ENCODE measurements around the gene PPP1R7.
"Not testable (repeated sequence)": the region's sequence is repeated elsewhere in the genome, so short reads cannot be mapped to it uniquely, and the experiment has no call there.

Gene PPP1R7

DNA sequence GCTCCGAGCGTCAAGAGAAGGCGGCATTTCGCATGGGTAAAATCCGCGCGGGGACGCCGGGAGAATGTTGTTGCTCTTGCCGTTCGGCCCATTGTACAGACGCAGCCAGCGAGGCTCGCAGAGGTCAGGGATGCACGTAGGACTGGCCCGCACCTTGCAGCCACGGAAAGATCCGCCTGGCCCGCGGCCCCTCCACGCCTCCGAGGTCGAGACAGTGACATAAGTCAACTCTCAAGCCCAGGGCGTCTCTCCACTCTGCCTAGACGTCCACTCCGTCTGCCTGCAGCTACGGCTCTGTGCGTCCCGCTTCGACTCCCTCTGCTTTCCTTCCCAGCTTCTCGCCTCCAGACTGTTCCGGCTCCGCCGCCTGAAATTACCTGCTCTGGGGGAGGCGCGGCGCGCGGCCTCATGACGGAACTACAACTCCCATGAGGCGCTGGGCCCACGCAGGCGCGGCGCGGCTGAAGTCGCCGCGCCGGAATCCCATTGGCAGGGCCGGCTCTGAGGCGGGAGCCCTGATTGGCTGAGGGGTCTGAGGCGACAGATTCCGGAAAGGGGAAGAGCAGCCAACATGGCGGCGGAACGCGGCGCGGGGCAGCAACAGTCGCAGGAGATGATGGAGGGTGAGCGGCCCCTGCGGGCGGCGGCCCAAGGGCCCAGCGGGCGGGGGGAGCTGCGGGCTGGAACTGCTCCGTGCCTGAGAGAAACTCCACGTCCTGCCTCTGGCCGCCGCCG is at the start of gene PPP1R7:
PPP1R7 (plus strand) TSS at position 543 of the 735 bp plus-strand sequence; CDS start at position 572, 29 bp downstream.
- TF ChIP-seq POLR2A (IDR thresholded peaks at IDR 0.05; ENCODE audit: low read length) (peak; percentile 69), GATA1 (IDR thresholded peaks at IDR 0.05; ENCODE audit: low read depth, low read length) (no peak)
- DNase-seq, result peak; percentile 95 to 97

DNA sequence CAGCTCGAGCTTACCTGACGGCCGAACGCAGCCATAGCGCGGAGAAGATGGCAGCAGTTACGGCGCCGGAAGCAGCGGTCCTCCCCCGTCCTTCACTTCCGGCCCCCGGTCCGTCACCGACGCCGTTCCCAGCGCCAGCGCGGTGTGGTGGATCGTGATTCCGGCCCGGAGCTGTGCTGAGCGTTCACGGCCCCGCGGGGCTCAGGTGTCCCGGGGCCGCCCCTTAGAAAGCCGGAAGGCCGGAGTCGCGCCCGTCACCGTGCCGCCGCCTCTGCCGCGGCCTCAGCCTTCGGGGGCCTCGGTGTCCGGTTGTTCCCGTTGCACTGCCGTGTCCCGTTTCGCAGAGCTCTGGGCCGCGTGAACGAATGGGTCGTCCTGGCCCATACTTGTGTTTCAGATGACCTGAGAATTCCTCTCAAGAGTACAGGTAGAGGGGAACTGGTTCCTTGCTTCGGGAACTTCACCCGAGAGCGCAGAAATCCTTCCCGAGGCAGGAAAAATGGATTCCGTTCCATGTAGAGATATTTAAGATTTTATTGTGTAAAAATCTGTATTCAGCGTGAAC is 47.9 kb upstream of the PPP1R7 start, which contains the start of gene MTERF4:
MTERF4 (minus strand) TSS at position 49 of the 565 bp plus-strand sequence; CDS start at position 35, 14 bp downstream.
- peak; percentile 91 to 94 for DNase-seq
- peak; percentile 76 for TF ChIP-seq POLR2A (IDR thresholded peaks at IDR 0.05; ENCODE audit: low read length)
- no peak for TF ChIP-seq GATA1 (IDR thresholded peaks at IDR 0.05; ENCODE audit: low read depth, low read length)

GRCh38 chr2:241103176-241103595 is 47.1 kb upstream of the PPP1R7 start:
- TF ChIP-seq POLR2A (IDR thresholded peaks at IDR 0.05; ENCODE audit: low read length) (no peak), GATA1 (IDR thresholded peaks at IDR 0.05; ENCODE audit: low read depth, low read length) (no peak)
- DNase-seq, result no peak

DNA sequence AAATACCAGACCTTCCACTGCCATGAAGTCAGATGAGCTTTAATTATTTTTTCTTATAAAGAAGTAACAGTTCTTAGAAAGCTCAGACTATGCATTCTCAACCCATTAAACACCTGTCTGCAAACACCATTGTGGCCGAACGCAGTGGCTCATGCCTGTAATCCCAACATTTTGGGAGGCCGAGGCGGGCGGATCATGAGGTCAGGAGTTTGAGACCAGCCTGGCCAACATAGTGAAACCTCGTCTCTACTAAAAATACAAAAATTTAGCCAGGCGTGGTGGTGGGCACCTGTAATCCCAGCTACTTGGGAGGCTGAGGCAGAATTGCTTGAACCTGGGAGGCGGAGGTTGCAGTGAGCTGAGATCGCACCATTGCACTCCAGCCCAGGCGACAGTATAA is 45.7 kb upstream of the PPP1R7 start:
- not testable (repeated sequence) for DNase-seq

GRCh38 chr2:241105641-241106040 is 44.6 kb upstream of the PPP1R7 start:
- DNase-seq, result no peak
- no peak for TF ChIP-seq GATA1 (IDR thresholded peaks at IDR 0.05; ENCODE audit: low read depth, low read length)
- no peak for TF ChIP-seq POLR2A (IDR thresholded peaks at IDR 0.05; ENCODE audit: low read length)

DNA sequence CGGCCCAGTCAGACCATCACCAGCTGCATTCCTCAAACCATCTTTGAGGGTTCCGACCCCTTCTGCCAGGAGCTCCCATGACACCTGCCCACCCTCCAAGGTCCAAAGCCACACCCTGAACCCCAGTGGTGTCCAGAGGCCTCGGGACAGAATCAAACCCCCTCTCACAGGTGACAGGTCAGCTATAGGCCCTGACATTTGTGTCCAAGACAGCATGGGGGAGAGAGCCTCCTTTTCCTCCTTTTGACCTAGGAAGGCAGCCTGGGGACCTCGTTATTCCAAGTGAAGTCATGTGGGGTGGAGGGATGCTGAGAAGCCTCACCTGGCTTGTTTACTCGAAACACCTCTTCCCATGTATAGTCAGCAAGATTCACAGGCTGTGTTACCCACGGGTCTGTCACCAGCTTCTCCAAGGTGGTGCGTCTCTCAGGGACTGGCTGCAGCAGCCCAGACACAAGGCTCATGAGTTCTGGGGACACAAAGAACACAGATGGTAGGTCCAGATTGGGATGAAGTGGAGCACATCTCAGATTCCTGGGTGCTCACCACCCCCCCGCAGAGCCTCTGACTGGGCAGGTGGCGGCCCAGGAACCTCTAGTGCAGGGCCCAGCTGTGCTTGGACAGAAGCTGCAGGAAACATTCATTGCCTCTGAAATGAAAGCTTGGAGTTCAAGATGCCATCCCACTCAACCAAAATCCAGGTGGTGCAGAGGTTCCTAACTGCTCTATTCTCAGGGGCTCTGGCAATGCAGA is 43.1 kb upstream of the PPP1R7 start:
- no peak for DNase-seq
- no peak for TF ChIP-seq GATA1 (IDR thresholded peaks at IDR 0.05; ENCODE audit: low read depth, low read length)
- no peak for TF ChIP-seq POLR2A (IDR thresholded peaks at IDR 0.05; ENCODE audit: low read length)

GRCh38 chr2:241108271-241109209 is 41.7 kb upstream of the PPP1R7 start:
- no peak for DNase-seq
- TF ChIP-seq POLR2A (IDR thresholded peaks at IDR 0.05; ENCODE audit: low read length) (no peak), GATA1 (IDR thresholded peaks at IDR 0.05; ENCODE audit: low read depth, low read length) (no peak)

DNA sequence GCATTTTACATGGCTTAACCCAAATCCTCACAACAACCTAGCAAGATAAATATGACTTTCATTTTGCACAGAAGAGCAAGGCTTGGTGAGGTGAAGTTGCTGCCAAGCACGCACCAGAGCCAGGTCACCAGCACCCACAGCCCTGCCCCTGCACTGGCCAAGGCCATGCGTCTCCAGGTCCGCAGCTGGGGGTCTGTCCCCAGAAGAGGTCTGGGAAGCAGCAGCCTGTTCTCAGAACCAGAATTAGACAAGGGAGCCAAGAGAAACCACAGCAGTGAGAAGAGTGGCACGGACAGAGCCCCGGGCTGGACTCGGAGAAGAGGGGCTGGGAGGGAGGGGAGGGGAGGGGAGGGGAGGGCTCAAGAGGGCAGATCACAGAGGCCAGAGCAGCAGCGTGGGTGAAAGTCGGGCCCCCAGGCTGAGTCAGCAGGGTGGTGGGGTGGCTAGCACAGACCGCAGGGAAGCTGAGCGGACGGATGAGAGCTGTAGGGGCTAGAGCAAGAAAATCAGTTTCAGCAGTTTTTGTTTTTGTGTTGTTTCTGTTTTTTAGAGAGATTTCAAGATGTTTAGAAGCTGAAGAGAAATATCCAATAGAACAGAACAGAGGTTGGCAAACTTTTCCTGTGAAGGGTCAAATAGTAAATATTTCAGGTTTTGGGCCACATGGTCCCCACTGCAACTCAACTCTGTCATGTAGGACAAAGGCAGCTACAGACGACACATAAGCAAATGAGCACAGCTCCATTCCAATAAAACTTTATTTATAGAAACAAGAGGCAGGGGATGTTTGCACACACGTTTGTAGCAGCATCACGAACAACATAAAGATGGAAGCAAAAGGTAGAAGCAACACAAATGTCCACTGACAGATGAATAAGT is 40.8 kb upstream of the PPP1R7 start:
- TF ChIP-seq POLR2A (IDR thresholded peaks at IDR 0.05; ENCODE audit: low read length) (no peak), GATA1 (IDR thresholded peaks at IDR 0.05; ENCODE audit: low read depth, low read length) (no peak)
- no peak for DNase-seq

DNA sequence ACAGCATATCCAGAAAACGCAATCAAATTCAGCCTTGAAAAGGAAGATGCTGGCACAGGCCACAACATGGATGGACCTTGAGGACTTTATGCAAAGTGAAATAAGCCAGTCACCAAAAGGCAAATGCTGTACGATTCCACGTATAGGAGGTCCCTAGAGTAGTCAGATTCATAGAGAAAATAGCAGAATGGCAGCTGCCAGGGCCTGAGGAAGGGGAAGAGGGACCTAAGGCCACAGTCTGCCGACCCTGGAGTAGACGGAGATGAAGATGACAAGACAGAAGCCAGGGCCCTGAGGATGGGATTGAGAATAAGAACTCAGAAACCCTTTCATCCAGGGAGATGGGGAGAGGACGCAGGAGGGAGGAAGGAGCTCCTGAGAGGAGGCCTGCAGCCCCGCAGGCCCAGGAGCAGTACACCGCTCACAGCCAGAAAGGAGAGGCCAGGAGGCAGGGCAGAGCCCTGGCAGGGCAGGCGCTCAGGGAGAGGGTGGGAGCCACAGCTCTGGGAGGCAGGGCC is 40.1 kb upstream of the PPP1R7 start:
- no peak for TF ChIP-seq POLR2A (IDR thresholded peaks at IDR 0.05; ENCODE audit: low read length)
- TF ChIP-seq GATA1 (IDR thresholded peaks at IDR 0.05; ENCODE audit: low read depth, low read length), result no peak
- no peak for DNase-seq

DNA sequence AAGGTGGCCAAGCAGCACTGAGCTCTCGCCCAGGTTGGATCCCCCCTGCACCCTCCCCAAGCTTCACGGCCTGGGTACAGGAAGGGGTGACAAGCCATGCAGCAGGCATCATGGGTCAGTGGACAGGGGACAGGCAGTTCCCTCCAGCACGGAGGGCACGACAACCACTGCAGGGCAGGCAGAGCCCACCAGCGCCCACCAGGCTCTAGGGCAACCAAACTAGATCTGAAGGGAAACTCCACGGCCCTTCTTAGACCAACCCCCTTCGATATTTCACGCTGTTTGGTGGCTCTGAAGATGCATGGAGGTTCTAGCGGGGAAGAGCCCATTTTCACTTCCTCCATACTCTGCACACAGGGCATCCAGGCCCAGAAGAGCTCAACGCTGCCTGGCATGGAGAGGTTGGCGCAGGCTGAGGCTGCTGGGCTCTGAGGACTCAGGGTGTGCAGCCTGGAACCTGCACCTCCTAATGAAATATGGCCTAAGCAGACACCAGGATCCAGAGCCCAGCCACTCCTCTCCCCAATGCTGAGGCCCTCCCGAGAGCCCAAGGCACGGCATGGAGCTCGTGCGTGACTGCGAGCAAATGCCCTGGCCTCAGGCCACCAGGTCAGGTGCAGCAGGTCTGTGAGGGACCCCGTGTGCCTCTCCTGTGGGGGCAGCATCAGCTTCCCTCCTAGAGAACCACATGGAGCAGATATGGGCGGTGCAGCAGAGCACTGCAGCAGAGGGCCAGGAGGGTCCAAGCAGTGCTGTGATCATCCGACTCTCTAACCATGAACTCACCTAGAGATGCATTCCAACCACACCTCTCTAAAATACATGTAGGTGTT is 39.4 kb upstream of the PPP1R7 start:
- no peak for DNase-seq
- TF ChIP-seq POLR2A (IDR thresholded peaks at IDR 0.05; ENCODE audit: low read length) (no peak), GATA1 (IDR thresholded peaks at IDR 0.05; ENCODE audit: low read depth, low read length) (no peak)

GRCh38 chr2:241111440-241111805 is 38.8 kb upstream of the PPP1R7 start:
- DNase-seq, result no peak
- TF ChIP-seq GATA1 (IDR thresholded peaks at IDR 0.05; ENCODE audit: low read depth, low read length) (no peak), POLR2A (IDR thresholded peaks at IDR 0.05; ENCODE audit: low read length) (no peak)

DNA sequence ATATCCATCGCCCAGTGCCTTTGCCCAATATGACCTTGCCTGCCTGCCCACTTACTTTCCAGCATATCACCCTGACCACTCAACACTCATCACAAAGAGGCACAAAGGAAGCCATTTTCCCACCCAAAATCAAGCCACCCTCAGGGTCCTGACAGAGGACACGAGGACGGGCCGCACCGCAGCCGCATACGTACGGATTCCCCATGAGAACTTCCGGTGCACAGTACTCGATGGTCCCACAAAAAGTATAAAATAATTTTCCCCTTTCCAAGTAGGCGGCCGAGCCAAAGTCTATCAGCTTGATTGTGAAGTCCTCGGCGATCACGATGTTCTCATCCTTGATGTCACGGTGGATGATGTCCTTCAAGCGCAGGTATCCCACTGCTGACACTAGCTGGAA is 38.2 kb upstream of the PPP1R7 start:
- DNase-seq, result no peak
- TF ChIP-seq GATA1 (IDR thresholded peaks at IDR 0.05; ENCODE audit: low read depth, low read length) (no peak), POLR2A (IDR thresholded peaks at IDR 0.05; ENCODE audit: low read length) (no peak)

Measured in erythroblast (primary cell).